DMS 273 (cell line): ENCODE results near the gene CD82.
"Not testable (repeated sequence)": the region's sequence is repeated elsewhere in the genome, so short reads cannot be mapped to it uniquely, and the experiment has no call there.

Experiments
- DNase-seq: peaks from one replicate; lab custom pipeline; 2025; ENCODE audit not compliant: unreplicated experiment; lab: John Stamatoyannopoulos, UW

Gene CD82

GRCh38 chr11:44559207-44559939 lies 6.1 kb upstream of the CD82 start:
- DNase-seq: no peak

- DNase-seq: not testable (repeated sequence)
Measured at GRCh38 chr11:44559940-44560300, 5.5 kb upstream of the CD82 start.

- peak; percentile 43 for DNase-seq
Measured at GRCh38 chr11:44561275-44561805, 4.1 kb upstream of the CD82 start.

- DNase-seq: no peak
Measured at GRCh38 chr11:44561964-44562734, 3.3 kb upstream of the CD82 start.

- peak; percentile 58 for DNase-seq
Measured at GRCh38 chr11:44562845-44563460, 2.5 kb upstream of the CD82 start.

- DNase-seq: no peak
Measured at GRCh38 chr11:44563711-44564110, 1.8 kb upstream of the CD82 start.

GRCh38 chr11:44564166-44564565 lies 1.3 kb upstream of the CD82 start:
- DNase-seq: peak; percentile 36

GRCh38 chr11:44564670-44565210 lies 723 bp upstream of the CD82 start:
- peak; percentile 85 for DNase-seq

GRCh38 chr11:44565953-44566949 lies 788 bp downstream of the CD82 start:
- no peak for DNase-seq

- no peak for DNase-seq
Measured at GRCh38 chr11:44566952-44567875, 1.8 kb downstream of the CD82 start.

- DNase-seq: no peak
Measured at GRCh38 chr11:44567876-44568256, 2.4 kb downstream of the CD82 start.

- DNase-seq: no peak
Measured at GRCh38 chr11:44568331-44568657, 2.8 kb downstream of the CD82 start.

GRCh38 chr11:44568658-44569473 lies 3.4 kb downstream of the CD82 start:
- peak; percentile 40 for DNase-seq

- no peak for DNase-seq
Measured at GRCh38 chr11:44570411-44571155, 5.1 kb downstream of the CD82 start.

GRCh38 chr11:44571871-44572270 lies 6.4 kb downstream of the CD82 start:
- no peak for DNase-seq

GRCh38 chr11:44572436-44572835 lies 7.0 kb downstream of the CD82 start:
- no peak for DNase-seq

- DNase-seq: no peak
Measured at GRCh38 chr11:44572884-44573283, 7.4 kb downstream of the CD82 start.

- DNase-seq: no peak
Measured at GRCh38 chr11:44573333-44573732, 7.9 kb downstream of the CD82 start.
